ENCODE measurements around the gene PPIA. TPM values are rescaled to one million over a fixed set of nuclear protein-coding genes. Genes with fewer than 3 reads are reported as not detected.
"Not testable (repeated sequence)": the region's sequence is repeated elsewhere in the genome, so short reads cannot be mapped to it uniquely, and the experiment has no call there.

PPIA gene
- polyA plus RNA-seq, 3 donors from 2014 or later, result 2,627 to 4,215 (median 3,741) TPM

DNA sequence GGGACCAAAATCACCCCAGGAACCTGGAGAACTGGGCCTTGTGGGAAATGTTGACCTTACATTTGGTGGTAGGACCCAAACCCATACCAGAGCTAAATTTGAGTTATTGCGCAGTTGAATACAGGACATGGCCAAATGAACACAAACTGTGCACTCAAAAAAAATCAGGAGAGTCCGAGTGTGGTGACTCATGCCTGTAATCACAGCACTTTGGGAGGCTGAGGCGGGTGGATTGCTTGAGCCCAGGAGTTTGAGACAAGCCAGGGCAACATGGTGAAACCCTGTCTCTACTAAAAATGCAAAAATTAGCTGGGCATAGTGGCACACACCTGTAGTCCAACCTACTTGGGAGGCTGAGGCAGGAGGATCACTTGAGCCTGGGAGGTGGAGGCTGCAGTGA, 11.3 kb upstream of the PPIA start:
- H3K9me3 Mint-ChIP-seq, result peaks cover 0 to 13% (median 10%) of the 10 kb centered on the region in 6 donors
- not testable (repeated sequence) for DNase-seq; H3K4me3 Mint-ChIP-seq; H3K27ac Mint-ChIP-seq; H3K36me3 Mint-ChIP-seq; H3K27me3 Mint-ChIP-seq (ENCODE audit: low read depth in 3 of 3); H3K4me1 Mint-ChIP-seq

DNA sequence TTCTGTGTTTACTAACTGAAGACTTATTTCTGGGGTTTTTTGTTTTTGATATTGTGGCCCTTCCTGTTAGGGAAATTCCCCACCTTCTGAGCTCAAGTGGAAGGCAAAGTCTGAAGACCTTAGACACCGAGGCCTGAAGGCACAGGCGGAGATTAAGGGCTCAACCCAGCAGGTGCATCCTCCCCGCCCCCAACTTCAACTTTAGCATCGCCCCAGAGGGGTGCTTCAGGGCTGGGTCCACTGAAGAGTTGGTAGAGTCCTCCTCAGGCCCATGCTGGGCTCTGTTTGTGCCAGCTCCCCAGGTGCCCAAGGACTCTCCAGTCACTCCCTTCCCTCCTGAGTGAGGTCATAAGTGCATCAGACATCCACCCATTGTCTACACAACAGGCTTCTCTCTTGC, 9.4 kb upstream of the PPIA start:
- Mint-ChIP-seq H3K4me3 (no peak overlapping the region), H3K27me3 (ENCODE audit: low read depth in 3 of 3) (peaks cover 0 to 6% (median 5%) of the 10 kb centered on the region in 3 donors), H3K36me3 (peaks cover 6 to 13% (median 8%) of the 10 kb centered on the region in 3 donors), H3K9me3 (peaks cover 0 to 13% (median 10%) of the 10 kb centered on the region in 6 donors), H3K27ac (no peak overlapping the region), H3K4me1 (no peaks in the 10 kb centered on the region)
- no peak for DNase-seq

DNA sequence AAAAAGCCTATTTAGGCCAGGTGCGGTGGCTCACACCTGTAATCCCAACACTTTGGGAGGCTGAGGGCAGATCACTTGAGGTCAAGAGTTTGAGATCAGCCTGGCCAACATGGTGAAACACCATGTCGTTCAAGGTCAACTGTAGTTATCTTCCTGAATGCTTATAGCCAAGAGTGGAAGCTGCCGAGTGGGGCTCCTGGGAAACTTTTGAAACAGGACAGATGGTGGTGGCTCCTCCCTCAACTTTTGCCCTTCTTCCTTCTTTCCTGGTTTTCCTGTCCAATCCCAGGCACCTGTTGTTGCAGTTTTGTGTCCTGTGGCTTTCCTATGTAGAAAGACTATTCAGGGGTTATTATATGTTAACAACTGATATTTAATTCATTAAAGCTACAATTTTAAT, 8.7 kb upstream of the PPIA start:
- no peak for DNase-seq
- H3K4me1 Mint-ChIP-seq, result no peaks in the 10 kb centered on the region
- H3K4me3 Mint-ChIP-seq, result no peak overlapping the region
- H3K27ac Mint-ChIP-seq, result no peak overlapping the region
- H3K27me3 Mint-ChIP-seq (ENCODE audit: low read depth in 3 of 3), result peaks cover 0 to 6% (median 3%) of the 10 kb centered on the region in 3 donors
- peaks cover 6 to 13% (median 8%) of the 10 kb centered on the region in 3 donors for H3K36me3 Mint-ChIP-seq
- H3K9me3 Mint-ChIP-seq, result peaks cover 0 to 11% (median 6%) of the 10 kb centered on the region in 6 donors

DNA sequence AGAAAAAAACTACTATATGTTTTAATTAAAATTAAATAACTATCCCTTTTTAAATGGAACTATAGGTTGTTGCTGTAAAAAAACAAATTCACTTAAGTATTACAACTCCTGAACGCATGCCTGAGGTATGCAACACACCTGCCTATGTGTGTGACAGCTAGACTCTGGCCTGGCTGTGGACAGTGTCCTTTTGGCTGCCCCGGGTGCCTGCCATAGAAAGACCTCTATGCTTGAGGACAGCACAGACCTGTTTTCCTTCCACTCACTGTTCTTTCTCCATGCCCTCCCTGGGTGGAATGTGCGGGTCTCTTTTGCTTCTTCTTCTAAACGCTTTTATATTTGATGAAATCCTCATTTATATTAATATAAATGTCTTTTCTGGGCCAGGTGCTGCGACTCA, 6.5 kb upstream of the PPIA start:
- H3K27me3 Mint-ChIP-seq (ENCODE audit: low read depth in 3 of 3), result peaks cover 0 to 2% (median 0%) of the 10 kb centered on the region in 3 donors
- no peak overlapping the region for H3K4me3 Mint-ChIP-seq
- DNase-seq, result no peak
- no peaks in the 10 kb centered on the region for H3K9me3 Mint-ChIP-seq
- peaks cover 0 to 8% (median 0%) of the 10 kb centered on the region in 3 donors for H3K36me3 Mint-ChIP-seq
- H3K4me1 Mint-ChIP-seq, result no peaks in the 10 kb centered on the region
- H3K27ac Mint-ChIP-seq, result no peak overlapping the region

DNA sequence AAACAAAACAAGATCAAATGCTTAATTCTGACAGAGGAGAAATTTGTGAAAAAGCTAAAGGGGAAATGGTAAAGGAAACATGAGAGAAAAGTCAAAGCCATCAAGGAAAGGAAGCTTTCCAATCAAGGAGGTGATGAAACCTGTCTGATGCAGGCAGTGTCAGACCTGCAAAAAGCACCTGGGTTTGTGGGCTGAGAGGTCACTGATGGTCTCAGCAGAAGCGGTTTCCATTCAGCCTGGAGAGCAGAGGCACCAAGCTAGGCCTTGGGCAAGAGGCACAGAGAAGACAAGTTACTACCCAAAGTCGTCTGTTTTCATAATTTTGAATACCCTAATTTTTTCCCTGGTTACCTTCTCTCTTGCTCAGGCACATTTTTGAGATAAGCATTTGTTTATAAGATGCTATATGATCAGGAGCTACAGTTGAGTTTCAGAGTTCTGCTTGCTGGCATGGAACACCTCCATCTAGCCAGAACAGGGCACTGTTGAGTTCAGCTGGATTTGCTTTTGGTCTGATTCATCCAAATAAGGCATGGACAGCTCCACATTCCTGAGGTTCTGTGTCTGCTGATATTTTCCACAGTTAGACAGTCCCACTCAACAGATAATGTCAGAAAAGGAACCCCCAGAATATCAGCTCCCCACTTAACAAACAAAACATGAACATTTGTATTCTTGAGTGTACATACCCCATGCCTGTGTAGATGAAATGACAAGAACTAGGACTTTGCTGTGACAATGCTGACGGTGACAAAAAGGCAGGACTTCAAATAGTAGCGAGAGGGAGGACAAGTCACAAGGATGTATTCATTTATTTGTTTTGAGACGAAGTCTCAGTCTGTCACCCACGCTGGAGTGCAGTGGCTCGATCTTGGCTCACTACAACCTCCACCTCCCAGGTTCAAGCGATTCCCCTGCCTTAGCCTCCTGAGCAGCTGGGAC, 4.9 kb upstream of the PPIA start:
- no peaks in the 10 kb centered on the region for H3K9me3 Mint-ChIP-seq
- H3K4me1 Mint-ChIP-seq, result no peaks in the 10 kb centered on the region
- H3K36me3 Mint-ChIP-seq, result peaks cover 0 to 8% (median 0%) of the 10 kb centered on the region in 3 donors
- no peak overlapping the region for H3K4me3 Mint-ChIP-seq
- no peak for DNase-seq
- peak overlapping the region in 2 of 6 donors; percentile 19 to 56 for H3K27ac Mint-ChIP-seq
- H3K27me3 Mint-ChIP-seq (ENCODE audit: low read depth in 3 of 3), result peaks cover 6 to 9% (median 6%) of the 10 kb centered on the region in 3 donors

DNA sequence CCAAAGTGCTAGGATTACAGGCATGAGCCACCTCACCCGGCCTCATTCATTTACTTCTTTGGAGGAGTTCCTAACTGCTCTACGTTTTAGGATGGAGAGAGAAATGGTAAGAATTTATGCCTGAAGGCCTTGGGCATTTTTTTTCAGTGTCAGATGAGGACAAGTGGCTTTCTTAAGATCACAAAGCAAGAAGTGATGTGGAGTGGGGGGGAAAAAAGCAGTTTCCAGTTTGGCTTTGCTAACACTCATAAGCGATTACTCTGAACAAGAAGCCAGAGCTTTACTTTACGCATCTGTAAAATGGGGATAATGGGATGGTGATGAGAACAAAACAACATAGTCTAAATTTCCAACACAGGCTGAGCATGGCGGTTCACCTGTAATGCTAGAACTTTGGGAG, 2.6 kb upstream of the PPIA start:
- Mint-ChIP-seq H3K36me3 (peaks cover 0 to 8% (median 8%) of the 10 kb centered on the region in 3 donors), H3K27ac (peak overlapping the region in 1 of 6 donors; percentile 40), H3K9me3 (no peaks in the 10 kb centered on the region), H3K27me3 (ENCODE audit: low read depth in 3 of 3) (peaks cover 14 to 21% (median 17%) of the 10 kb centered on the region in 3 donors), H3K4me3 (peak overlapping the region in 3 of 5 donors; percentile 21 to 42 (median 36)), H3K4me1 (peaks cover 19 to 20% of the 10 kb centered on the region in 2 donors)
- DNase-seq, result no peak

DNA sequence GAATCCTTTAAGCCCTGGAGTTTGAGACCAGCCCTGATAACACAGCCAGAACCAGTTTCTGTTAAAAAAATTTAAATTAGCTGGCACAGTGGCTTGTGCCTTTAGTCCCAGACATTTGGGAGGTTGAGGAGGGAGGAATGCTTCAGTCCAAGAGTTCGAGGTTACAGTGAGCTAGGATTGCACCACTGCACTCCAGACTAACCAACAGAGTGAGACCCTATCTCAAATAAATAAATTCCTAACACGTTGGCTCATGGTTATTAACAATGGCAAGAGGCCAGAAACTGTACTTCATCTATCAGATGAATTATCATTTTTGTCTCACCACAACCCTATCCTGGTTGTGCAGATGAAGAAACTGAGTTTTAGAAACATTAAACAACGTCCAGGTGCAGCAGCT, 2.1 kb upstream of the PPIA start:
- H3K9me3 Mint-ChIP-seq, result no peaks in the 10 kb centered on the region
- no peak for DNase-seq
- H3K4me3 Mint-ChIP-seq, result peak overlapping the region in 1 of 5 donors; percentile 21
- H3K36me3 Mint-ChIP-seq, result peaks cover 0 to 8% (median 8%) of the 10 kb centered on the region in 3 donors
- peaks cover 14 to 21% (median 17%) of the 10 kb centered on the region in 3 donors for H3K27me3 Mint-ChIP-seq (ENCODE audit: low read depth in 3 of 3)
- peak overlapping the region in 1 of 6 donors; percentile 40 for H3K27ac Mint-ChIP-seq
- peaks cover 20 to 24% of the 10 kb centered on the region in 2 donors for H3K4me1 Mint-ChIP-seq

DNA sequence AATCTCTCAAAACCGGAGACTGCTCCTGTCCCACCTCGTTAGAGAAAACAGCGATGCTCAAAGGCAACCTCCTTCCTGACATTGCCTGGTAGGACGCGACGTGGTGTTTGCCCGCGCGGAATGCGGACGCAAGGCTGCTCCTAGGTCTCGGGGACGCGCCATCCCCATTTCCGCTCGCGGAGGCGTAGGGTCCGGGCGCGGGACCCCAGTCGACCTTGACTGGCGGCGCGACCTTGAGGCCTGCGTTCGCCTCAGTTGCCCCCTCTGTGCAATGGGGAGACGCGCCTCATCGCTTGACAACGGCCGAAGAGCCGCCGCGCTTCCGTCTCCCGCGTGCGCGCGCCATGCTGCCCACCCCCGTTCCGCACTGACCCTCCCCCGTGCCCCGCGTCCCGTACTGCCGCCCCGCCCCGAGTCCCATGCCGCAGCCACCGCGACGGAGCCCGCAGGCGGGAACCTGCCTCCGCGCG, 412 bp upstream of the PPIA start:
- DNase-seq, result no peak
- H3K27me3 Mint-ChIP-seq (ENCODE audit: low read depth in 3 of 3), result peaks cover 15 to 21% (median 17%) of the 10 kb centered on the region in 3 donors
- H3K4me3 Mint-ChIP-seq, result peak overlapping the region; percentile 94 to 99 (median 95)
- H3K9me3 Mint-ChIP-seq, result no peaks in the 10 kb centered on the region
- H3K36me3 Mint-ChIP-seq, result peaks cover 15 to 16% (median 15%) of the 10 kb centered on the region in 3 donors
- peak overlapping the region; percentile 89 to 99 (median 96) for H3K27ac Mint-ChIP-seq
- peaks cover 31 to 40% of the 10 kb centered on the region in 2 donors for H3K4me1 Mint-ChIP-seq

DNA sequence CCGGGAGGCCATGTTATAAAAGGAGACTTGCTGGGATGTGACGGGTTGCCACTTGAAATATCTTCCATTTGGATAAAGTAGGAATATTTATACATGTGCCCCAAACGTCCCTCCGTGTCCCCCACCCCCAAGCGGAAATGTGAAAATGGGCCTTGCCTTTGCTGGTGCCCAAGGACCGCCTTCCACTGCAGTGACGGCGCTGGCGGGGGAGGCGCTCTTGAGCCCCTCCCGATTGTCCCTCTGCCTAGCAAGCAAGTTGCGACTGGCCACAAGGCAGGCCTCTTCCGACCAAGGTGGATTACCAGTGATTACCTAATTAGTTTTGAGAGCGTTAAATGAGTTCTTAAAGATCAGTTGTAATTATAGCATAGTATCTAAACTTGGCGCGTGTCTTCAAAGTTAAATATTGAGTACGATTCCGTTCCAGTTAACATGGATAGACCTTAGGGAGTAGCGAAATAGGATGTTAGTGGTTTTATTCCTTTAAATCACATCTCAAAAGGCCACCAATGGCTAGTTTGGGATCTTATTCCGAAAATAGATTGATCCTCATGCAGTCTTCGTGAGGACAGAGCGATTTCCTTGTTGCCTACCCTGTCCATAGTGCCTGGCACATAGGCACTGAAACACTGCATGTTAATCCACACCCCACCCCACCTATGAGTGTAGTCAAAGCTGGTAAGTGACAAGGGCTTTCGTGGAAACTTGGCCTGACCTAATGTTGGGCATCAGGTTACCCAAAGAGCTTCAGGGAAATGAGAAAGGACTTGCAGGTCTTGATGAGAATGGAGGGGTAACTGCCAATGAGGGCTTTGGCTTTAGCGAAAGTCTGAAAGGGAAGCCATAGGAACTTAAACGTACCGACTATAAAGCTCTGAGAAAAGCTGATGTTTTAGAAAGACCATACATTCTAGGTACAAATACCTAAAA, 1.1 kb downstream of the PPIA start:
- Mint-ChIP-seq H3K27me3 (ENCODE audit: low read depth in 3 of 3) (peaks cover 17 to 21% (median 18%) of the 10 kb centered on the region in 3 donors), H3K27ac (peak overlapping the region; percentile 95 to 99 (median 96)), H3K4me1 (peaks cover 37 to 55% of the 10 kb centered on the region in 2 donors), H3K9me3 (no peaks in the 10 kb centered on the region), H3K4me3 (peak overlapping the region; percentile 94 to 99 (median 95)), H3K36me3 (peaks cover 18 to 28% (median 24%) of the 10 kb centered on the region in 3 donors)
- DNase-seq, result peak; percentile 81 to 85 (median 85)

DNA sequence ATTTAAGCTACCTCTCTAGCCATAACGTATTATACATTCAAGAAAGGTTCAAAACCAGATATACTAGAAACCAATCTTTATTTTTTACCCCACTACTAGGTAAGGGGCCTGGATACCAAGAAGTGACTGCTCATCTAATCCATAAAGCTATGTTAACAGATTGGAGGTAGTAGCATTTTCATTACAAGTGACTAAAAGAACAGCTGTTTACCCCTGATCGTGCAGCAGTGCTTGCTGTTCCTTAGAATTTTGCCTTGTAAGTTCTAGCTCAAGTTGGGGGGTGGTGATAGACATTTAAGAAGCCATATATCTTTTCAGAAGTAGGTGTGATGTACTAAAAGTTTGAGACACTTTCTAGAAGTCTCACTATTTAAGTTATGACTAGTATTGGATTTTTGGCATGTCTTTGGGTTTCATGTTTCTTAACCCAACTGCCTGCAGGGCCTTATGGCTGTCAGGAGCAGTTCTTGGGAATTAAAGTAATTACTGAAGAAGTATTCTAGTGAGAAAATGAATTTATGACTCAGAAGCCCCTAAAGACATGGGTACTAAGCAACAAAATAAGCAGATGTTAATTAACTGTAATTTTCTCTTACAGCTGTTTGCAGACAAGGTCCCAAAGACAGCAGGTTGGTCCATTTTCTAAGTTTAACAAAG, 2.3 kb downstream of the PPIA start:
- no peak for DNase-seq
- H3K27me3 Mint-ChIP-seq (ENCODE audit: low read depth in 3 of 3), result peaks cover 17 to 20% (median 18%) of the 10 kb centered on the region in 3 donors
- H3K36me3 Mint-ChIP-seq, result peaks cover 21 to 32% (median 24%) of the 10 kb centered on the region in 3 donors
- no peaks in the 10 kb centered on the region for H3K9me3 Mint-ChIP-seq
- H3K4me1 Mint-ChIP-seq, result peaks cover 39 to 60% of the 10 kb centered on the region in 2 donors
- peak overlapping the region; percentile 63 to 99 (median 96) for H3K27ac Mint-ChIP-seq
- peak overlapping the region; percentile 94 to 99 (median 95) for H3K4me3 Mint-ChIP-seq

DNA sequence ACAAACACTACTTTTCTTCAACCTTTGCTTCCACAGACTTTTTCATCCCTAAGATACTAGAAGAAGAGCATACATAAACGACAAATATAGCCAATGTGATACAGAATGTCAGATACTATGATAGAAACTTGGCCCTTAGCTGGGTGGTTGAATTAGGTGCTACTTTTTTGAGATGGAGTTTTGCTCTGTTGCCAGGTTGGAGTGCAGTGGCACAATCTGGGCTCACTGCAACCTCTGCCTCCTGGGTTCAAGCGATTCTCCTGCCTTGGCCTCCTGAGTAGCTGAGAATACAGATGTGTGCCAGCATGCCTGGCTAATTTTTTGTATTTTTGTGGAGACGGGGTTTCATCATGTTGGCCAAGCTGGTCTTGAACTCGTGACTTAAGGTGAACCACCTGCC, 3.5 kb downstream of the PPIA start:
- peak overlapping the region in 1 of 5 donors; percentile 14 for H3K4me3 Mint-ChIP-seq
- DNase-seq, result no peak
- H3K4me1 Mint-ChIP-seq, result peaks cover 39 to 60% of the 10 kb centered on the region in 2 donors
- H3K27me3 Mint-ChIP-seq (ENCODE audit: low read depth in 3 of 3), result peaks cover 17 to 19% (median 18%) of the 10 kb centered on the region in 3 donors
- no peaks in the 10 kb centered on the region for H3K9me3 Mint-ChIP-seq
- H3K36me3 Mint-ChIP-seq, result peaks cover 21 to 32% (median 24%) of the 10 kb centered on the region in 3 donors
- peak overlapping the region; percentile 1 to 81 (median 60) for H3K27ac Mint-ChIP-seq

DNA sequence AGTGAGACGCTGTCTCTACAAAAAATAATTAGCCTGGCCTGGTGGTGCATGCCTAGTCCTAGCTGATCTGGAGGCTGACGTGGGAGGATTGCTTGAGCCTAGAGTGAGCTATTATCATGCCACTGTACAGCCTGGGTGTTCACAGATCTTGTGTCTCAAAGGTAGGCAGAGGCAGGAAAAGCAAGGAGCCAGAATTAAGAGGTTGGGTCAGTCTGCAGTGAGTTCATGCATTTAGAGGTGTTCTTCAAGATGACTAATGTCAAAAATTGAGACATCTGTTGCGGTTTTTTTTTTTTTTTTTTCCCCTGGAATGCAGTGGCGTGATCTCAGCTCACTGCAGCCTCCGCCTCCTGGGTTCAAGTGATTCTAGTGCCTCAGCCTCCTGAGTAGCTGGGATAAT, 5.4 kb downstream of the PPIA start:
- H3K27ac Mint-ChIP-seq, result peak overlapping the region; percentile 26 to 74 (median 46)
- peaks cover 21 to 32% (median 24%) of the 10 kb centered on the region in 3 donors for H3K36me3 Mint-ChIP-seq
- peaks cover 9 to 10% (median 10%) of the 10 kb centered on the region in 3 donors for H3K27me3 Mint-ChIP-seq (ENCODE audit: low read depth in 3 of 3)
- H3K4me1 Mint-ChIP-seq, result peaks cover 39 to 60% of the 10 kb centered on the region in 2 donors
- no peaks in the 10 kb centered on the region for H3K9me3 Mint-ChIP-seq
- DNase-seq, result no peak
- no peak overlapping the region for H3K4me3 Mint-ChIP-seq
